Suprapubic skin (tissue), 4 donors: ENCODE data around the gene BNC1. TPM values are rescaled to one million over a fixed set of nuclear protein-coding genes. Genes with fewer than 3 reads are reported as not detected.

ENCODE experiments used
- DNase-seq, 2 donors: peaks; one replicate each; pipeline ENCODE4 v3.0.0-alpha.2; 2019; ENCODE audit warnings: low spot score in 2 of 2
- H3K27ac ChIP-seq: fragments of 200-600 bp; sonication (generic); one replicate; pipeline ENCODE4 v1.5.1; 2019
- H3K27me3 ChIP-seq: fragments of 200-600 bp; sonication (generic); one replicate; pipeline ENCODE4 v1.5.1; 2019
- H3K36me3 ChIP-seq: fragments of 200-600 bp; sonication (generic); one replicate; pipeline ENCODE4 v1.5.1; 2019
- H3K4me1 ChIP-seq: fragments of 200-600 bp; sonication (generic); one replicate; pipeline ENCODE4 v1.5.1; 2019
- H3K4me3 ChIP-seq: fragments of 200-600 bp; sonication (generic); one replicate; pipeline ENCODE4 v1.5.1; 2019; ENCODE audit warnings: mild to moderate bottlenecking
- H3K9me3 ChIP-seq: fragments of 200-600 bp; sonication (generic); one replicate; pipeline ENCODE4 v1.5.1; 2019
- EP300 ChIP-seq: sonication (generic); formaldehyde crosslinking; IDR thresholded peaks from one replicate; pipeline ENCODE4 v1.6.1; 2017; ENCODE audit warnings: antibody characterized with exemption
- POLR2A ChIP-seq, 2 donors: fragments of 450-650 bp; IDR thresholded peaks; one replicate each; pipeline ENCODE4 v1.6.1; 2017; ENCODE audit warnings: antibody characterized with exemption in 2 of 2, mild to moderate bottlenecking in 2 of 2, moderate library complexity in 2 of 2
- POLR2AphosphoS5 ChIP-seq, 3 donors: sonication (generic); formaldehyde crosslinking; IDR thresholded peaks; one replicate each; pipeline ENCODE4 v1.6.1; 2017; ENCODE audit warnings: antibody characterized with exemption in 3 of 3
- WGBS: methylation state at CpG from one replicate; pipeline ENCODE4 v1.1.5; 2018; 5-methylcytosine and 5-hydroxymethylcytosine counted together
- total RNA-seq, 4 donors: library from RNA; depleted of rRNA; stranded (reverse); fragments of >200 nt; gene quantifications; one replicate each; pipeline ENCODE4 v1.1.0, GENCODE V29; 2016
- TF ChIP-seq, protein P1 (sequence below), 2 donors: fragments of 200-600 bp in 1 of 2; fragments of 450-650 bp in 1 of 2; sonication (generic) in 1 of 2; IDR thresholded peaks; one replicate each; pipeline ENCODE4 v1.5.1; 2016 to 2019; ENCODE audit warnings: antibody characterized with exemption in 2 of 2, mild to moderate bottlenecking in 1 of 2, moderate library complexity in 1 of 2

The BNC1 gene
- total RNA-seq, 4 donors from 2014 or later, result 28.3 to 72.4 (median 48.8) TPM

DNA sequence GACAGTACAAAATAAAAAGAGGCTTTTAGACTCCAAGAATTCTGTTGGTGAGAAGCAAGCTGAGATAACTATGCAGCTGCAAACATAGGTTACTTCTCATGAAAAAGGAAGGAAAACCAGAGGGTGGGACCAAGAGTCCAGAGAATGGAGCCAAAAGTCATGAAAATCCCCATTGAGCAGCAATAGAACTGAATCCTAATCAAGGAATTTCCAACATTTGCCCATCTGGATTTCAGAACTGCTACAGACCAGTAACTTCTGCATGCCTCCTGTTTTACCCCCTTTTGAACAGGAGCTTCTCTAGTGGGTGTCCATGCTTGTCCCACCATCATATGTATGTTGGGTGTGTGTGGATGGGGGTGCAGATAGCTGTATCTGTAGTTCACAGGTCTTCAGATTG lies 33.6 kb upstream of the BNC1 start:
- Histone ChIP-seq H3K4me3 (no peak overlapping the region), H3K27ac (no peak overlapping the region), H3K4me1 (peaks cover 3% of the 10 kb centered on the region), H3K36me3 (no peaks in the 10 kb centered on the region), H3K27me3 (no peaks in the 10 kb centered on the region), H3K9me3 (no peaks in the 10 kb centered on the region)
- no peak for DNase-seq
- TF ChIP-seq EP300 (no peak), POLR2AphosphoS5 (IDR thresholded peaks at IDR 0.05) (no peak), POLR2A (IDR thresholded peaks at IDR 0.05) (no peak)
- TF ChIP-seq, protein P1, sequence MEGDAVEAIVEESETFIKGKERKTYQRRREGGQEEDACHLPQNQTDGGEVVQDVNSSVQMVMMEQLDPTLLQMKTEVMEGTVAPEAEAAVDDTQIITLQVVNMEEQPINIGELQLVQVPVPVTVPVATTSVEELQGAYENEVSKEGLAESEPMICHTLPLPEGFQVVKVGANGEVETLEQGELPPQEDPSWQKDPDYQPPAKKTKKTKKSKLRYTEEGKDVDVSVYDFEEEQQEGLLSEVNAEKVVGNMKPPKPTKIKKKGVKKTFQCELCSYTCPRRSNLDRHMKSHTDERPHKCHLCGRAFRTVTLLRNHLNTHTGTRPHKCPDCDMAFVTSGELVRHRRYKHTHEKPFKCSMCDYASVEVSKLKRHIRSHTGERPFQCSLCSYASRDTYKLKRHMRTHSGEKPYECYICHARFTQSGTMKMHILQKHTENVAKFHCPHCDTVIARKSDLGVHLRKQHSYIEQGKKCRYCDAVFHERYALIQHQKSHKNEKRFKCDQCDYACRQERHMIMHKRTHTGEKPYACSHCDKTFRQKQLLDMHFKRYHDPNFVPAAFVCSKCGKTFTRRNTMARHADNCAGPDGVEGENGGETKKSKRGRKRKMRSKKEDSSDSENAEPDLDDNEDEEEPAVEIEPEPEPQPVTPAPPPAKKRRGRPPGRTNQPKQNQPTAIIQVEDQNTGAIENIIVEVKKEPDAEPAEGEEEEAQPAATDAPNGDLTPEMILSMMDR (IDR thresholded peaks at IDR 0.05), result no peak

GRCh38 chr15:83312071-83312470 lies 27.6 kb upstream of the BNC1 start:
- WGBS, result 38% methylated on average over 1 of the region's 1 CpG
- Histone ChIP-seq H3K36me3 (no peaks in the 10 kb centered on the region), H3K27ac (no peak overlapping the region), H3K4me1 (peaks cover 13% of the 10 kb centered on the region), H3K4me3 (no peak overlapping the region), H3K9me3 (no peaks in the 10 kb centered on the region), H3K27me3 (no peaks in the 10 kb centered on the region)
- DNase-seq, result no peak
- TF ChIP-seq EP300, result no peak

DNA sequence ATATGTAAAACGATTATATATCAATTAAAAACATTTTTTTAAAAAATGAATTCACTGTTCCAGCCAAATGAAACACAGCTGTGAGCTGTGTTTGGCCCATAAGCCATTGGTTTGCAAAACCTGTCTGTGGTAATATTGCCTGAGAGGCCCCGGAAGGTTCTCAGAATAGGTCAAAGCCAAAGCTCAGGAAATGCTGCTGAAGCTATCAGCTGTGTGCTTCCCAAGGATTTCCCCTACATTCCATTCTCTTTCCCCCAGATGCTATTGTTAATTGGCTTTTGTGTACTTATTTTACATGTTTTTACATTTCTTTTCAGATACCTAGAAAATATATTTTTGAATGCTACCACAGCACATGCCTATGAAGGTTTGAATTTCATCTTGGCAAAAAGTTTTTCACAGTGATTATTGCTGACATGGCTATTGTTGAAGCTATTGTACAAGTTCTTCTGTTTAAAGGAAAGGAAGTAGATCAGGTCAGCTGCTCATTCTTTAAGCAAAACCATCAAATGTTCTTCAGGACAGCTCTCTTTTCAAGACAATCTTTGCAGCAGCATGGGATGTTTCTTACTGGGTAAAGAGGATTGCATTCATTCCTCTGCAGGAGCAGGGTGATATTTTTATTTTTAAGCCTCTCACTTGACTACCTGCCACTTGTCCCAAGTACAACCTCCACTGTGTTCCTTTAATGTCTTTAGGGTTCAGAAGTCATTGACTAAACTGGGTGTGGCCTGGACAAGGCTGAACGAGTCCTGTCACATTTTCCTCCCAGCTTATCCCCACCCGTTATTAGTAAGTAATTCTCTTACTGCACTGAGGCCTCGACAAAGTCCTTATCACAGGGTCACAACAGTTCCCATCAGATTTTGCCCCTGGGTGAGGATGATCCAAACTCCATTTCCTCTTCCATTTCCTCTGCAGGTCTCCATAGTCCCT lies 26.3 kb upstream of the BNC1 start:
- H3K4me3 ChIP-seq, result no peak overlapping the region
- 22% methylated on average over 5 of the region's 5 CpGs for WGBS
- H3K36me3 ChIP-seq, result no peaks in the 10 kb centered on the region
- peaks cover 13% of the 10 kb centered on the region for H3K4me1 ChIP-seq
- TF ChIP-seq EP300, result no peak
- TF ChIP-seq, protein P1 (IDR thresholded peaks at IDR 0.05), result no peak
- H3K27me3 ChIP-seq, result peaks cover 3% of the 10 kb centered on the region
- DNase-seq, result no peak
- H3K27ac ChIP-seq, result no peak overlapping the region
- no peaks in the 10 kb centered on the region for H3K9me3 ChIP-seq

GRCh38 chr15:83308671-83309070 lies 24.2 kb upstream of the BNC1 start:
- peaks cover 21% of the 10 kb centered on the region for H3K4me1 ChIP-seq
- H3K4me3 ChIP-seq, result no peak overlapping the region
- peaks cover 14% of the 10 kb centered on the region for H3K27me3 ChIP-seq
- TF ChIP-seq POLR2A (IDR thresholded peaks at IDR 0.05), result no peak
- TF ChIP-seq POLR2AphosphoS5 (IDR thresholded peaks at IDR 0.05), result no peak
- no peak for TF ChIP-seq EP300
- TF ChIP-seq, protein P1 (IDR thresholded peaks at IDR 0.05), result no peak
- 89% methylated on average over 5 of the region's 5 CpGs for WGBS
- H3K27ac ChIP-seq, result no peak overlapping the region
- H3K36me3 ChIP-seq, result no peaks in the 10 kb centered on the region
- DNase-seq, result no peak
- H3K9me3 ChIP-seq, result no peaks in the 10 kb centered on the region

DNA sequence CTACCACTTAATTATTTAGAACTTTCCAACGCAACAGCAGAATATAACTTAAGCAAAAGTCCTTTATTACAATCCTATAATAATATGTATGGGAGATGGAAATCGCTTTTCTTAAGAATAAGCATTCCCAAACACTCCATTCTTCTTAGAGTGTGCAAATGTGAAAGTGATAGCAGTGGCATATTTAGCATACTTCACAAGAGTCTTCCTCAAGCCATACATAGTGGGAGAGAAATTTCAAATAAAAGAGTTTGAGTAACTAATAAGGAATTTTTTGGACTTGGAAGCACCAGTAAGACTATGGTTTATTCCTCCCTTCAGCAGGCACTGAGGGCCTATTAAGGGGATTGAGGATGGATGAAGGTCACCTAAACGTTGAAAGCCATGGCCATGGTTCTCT lies 22.1 kb upstream of the BNC1 start:
- H3K4me3 ChIP-seq, result no peak overlapping the region
- no peaks in the 10 kb centered on the region for H3K9me3 ChIP-seq
- WGBS, result 85% methylated on average over 3 of the region's 3 CpGs
- no peak for DNase-seq
- H3K4me1 ChIP-seq, result peaks cover 21% of the 10 kb centered on the region
- no peaks in the 10 kb centered on the region for H3K36me3 ChIP-seq
- TF ChIP-seq, protein P1 (IDR thresholded peaks at IDR 0.05), result no peak
- no peak for TF ChIP-seq POLR2AphosphoS5 (IDR thresholded peaks at IDR 0.05)
- no peak for TF ChIP-seq EP300
- TF ChIP-seq POLR2A (IDR thresholded peaks at IDR 0.05), result no peak
- H3K27me3 ChIP-seq, result peaks cover 14% of the 10 kb centered on the region
- no peak overlapping the region for H3K27ac ChIP-seq
